Activated CD8-positive, alpha-beta T cell treated with anti-CD3 and anti-CD28 coated beads for 36 hours (primary cell): ENCODE data around the gene PNMA8C. TPM values are rescaled to one million over a fixed set of nuclear protein-coding genes. Genes with fewer than 3 reads are reported as not detected.

Experiments
- ATAC-seq: fragments of 200-7000 bp; cut with Tn5 transposase; one replicate; pipeline ENCODE4 v1.10.0; 2021; ENCODE audit warnings: mild to moderate bottlenecking, moderate library complexity
- CTCF ChIA-PET: fragments of 350-600 bp; sonication (Branson Sonifier 250); formaldehyde crosslinking; loops from one replicate; lab custom pipeline; 2021; ENCODE audit warnings: antibody characterized with exemption; lab: Charles Lee
- POLR2A ChIA-PET: fragments of 350-600 bp; sonication (Branson Sonifier 250); formaldehyde crosslinking; loops from one replicate; lab custom pipeline; 2021; ENCODE audit warnings: antibody characterized with exemption; lab: Charles Lee
- DNase-seq: peaks from one replicate; pipeline ENCODE4 v3.0.0-alpha.2; 2020
- H3K27ac Mint-ChIP-seq: one replicate; pipeline ENCODE4 v1.8.0; 2021; ENCODE audit warnings: mild to moderate bottlenecking, mixed read lengths
- H3K27me3 Mint-ChIP-seq: one replicate; pipeline ENCODE4 v1.8.0; 2021; ENCODE audit warnings: mixed read lengths
- H3K36me3 Mint-ChIP-seq: one replicate; pipeline ENCODE4 v1.8.0; 2021; ENCODE audit warnings: low read depth, mixed read lengths
- H3K4me1 Mint-ChIP-seq: one replicate; pipeline ENCODE4 v1.8.0; 2021; ENCODE audit warnings: low read depth, mixed read lengths
- H3K4me3 Mint-ChIP-seq: one replicate; pipeline ENCODE4 v1.8.0; 2021; ENCODE audit warnings: mild to moderate bottlenecking, moderate library complexity, mixed read lengths
- H3K9me3 Mint-ChIP-seq: one replicate; pipeline ENCODE4 v1.8.0; 2021; ENCODE audit warnings: mixed read lengths
- CTCF ChIP-seq: fragments of 200-600 bp; IDR thresholded peaks from one replicate; pipeline ENCODE4 v1.8.0; 2022; ENCODE audit warnings: antibody characterized with exemption, mild to moderate bottlenecking
- intact Hi-C: fragments of 100-400 bp; cut with micrococcal nuclease; formaldehyde crosslinking; loops from one replicate; pipeline ENCODE4 v1.10.0; 2022
- total RNA-seq, 2 experiments: library from RNA; stranded (reverse); gene quantifications; one replicate each; pipeline ENCODE4 v1.2.3, GENCODE V29; 2021

The PNMA8C gene
- total RNA-seq, 2 experiments from 2014 or later: not detected

GRCh38 chr19:46410205-46411087 is 18.3 kb downstream of the PNMA8C start:
- Mint-ChIP-seq H3K27me3 (peaks cover 68% of the 10 kb centered on the region), H3K4me1 (no peaks in the 10 kb centered on the region), H3K4me3 (no peak overlapping the region), H3K27ac (no peak overlapping the region), H3K36me3 (no peaks in the 10 kb centered on the region), H3K9me3 (no peaks in the 10 kb centered on the region)
- no peak for TF ChIP-seq CTCF
- POLR2A ChIA-PET: no interaction called here
- CTCF ChIA-PET: interaction anchor here (1.8 kb wide), 1 partner anchor 15 kb away, joined by 6 read pairs; no protein-coding TSS in a partner anchor
- intact Hi-C loops: no loop called here
- DNase-seq (no peak), ATAC-seq (no peak)

DNA sequence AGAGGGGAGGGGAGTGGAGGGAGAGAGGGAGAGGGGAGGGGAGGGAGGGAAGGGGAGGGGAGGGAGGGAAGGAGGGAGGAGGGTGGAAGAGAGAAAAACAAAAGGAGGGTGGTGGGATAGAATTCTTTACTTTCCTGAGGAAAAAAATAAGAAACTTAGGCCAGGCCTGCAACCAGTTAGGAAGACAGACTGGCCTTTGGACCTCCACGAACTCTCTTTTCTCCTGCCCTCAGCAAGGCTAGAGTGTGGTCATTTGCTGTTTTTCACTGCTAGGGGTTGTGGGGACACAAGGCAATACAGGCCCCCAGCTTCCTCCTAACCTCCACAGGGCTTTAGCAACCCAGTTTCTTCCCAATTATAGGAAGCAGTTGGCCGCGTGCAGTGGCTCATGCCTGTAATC is 19.5 kb downstream of the PNMA8C start:
- ChIA-PET POLR2A (no interaction called here), CTCF (no interaction called here)
- H3K27me3 Mint-ChIP-seq: peaks cover 67% of the 10 kb centered on the region
- DNase-seq (no peak), ATAC-seq (no peak)
- no peak for TF ChIP-seq CTCF
- H3K27ac Mint-ChIP-seq: no peak overlapping the region
- H3K9me3 Mint-ChIP-seq: no peaks in the 10 kb centered on the region
- H3K4me3 Mint-ChIP-seq: no peak overlapping the region
- intact Hi-C loops: no loop called here
- no peaks in the 10 kb centered on the region for H3K36me3 Mint-ChIP-seq
- peaks cover 6% of the 10 kb centered on the region for H3K4me1 Mint-ChIP-seq

DNA sequence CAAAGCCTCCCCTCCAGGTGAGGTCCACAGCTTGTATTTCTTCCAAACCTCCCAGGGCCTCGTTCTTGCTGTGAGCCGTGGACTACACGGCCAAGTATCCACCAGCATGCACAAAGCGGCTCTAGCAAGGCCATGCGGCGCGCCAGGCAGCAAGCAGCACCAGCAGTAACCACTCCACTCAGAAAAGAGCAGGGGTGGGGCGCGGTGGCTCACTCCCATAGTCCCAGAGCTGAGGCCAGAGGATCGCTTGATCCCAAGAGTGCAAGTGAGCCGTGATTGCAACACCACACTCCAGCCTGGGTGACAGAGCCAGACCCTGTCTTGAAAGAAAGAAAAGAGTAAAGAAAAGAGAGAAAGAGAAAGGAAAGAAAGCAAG is 20.1 kb downstream of the PNMA8C start:
- ChIA-PET CTCF (no interaction called here), POLR2A (no interaction called here)
- intact Hi-C loops: no loop called here
- Mint-ChIP-seq H3K4me1 (peaks cover 12% of the 10 kb centered on the region), H3K4me3 (no peak overlapping the region), H3K27me3 (peaks cover 67% of the 10 kb centered on the region), H3K9me3 (no peaks in the 10 kb centered on the region), H3K27ac (no peak overlapping the region), H3K36me3 (no peaks in the 10 kb centered on the region)
- ATAC-seq: no peak
- no peak for DNase-seq
- TF ChIP-seq CTCF: no peak

DNA sequence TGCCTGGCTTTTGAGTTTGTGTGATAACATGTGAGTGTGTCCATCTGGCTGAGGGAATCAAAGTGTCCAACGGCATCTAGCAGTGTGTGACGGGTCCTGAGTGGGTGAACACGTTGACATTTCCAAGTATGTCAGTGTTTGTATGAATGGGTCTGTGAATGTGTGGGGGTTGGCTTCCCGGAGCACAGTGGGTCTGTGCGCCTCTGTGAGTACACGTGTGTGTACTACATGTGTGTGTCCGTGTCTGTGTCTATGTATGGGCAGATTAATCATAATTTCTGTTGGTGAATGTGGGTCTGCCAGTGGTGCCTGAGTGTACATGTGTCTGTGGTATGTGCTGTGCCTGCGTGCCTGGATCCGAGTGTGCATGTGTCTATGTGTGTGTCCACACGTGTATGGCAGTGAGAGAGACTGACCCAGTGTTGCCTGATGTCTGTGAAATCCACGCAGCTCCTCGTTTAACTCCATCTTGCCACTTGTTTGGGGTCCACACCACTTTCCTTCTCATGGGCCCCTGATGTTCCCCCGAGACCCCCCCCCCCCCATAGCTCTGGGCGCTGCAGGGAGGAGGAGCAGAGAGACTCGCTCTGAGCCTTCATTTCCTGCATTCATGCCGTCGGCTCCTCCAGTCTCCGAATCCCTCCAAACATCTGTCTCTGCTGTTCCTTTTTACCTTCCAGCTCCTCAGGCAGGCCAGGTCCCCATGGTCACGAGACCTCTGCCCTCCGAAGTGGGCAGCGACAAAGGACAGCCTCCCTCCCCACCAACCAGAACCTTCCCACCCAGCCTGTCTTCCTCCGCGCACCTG is 20.7 kb downstream of the PNMA8C start:
- Mint-ChIP-seq H3K4me3 (no peak overlapping the region), H3K27me3 (peaks cover 66% of the 10 kb centered on the region), H3K9me3 (no peaks in the 10 kb centered on the region), H3K4me1 (peaks cover 13% of the 10 kb centered on the region), H3K27ac (no peak overlapping the region), H3K36me3 (no peaks in the 10 kb centered on the region)
- ATAC-seq (no peak), DNase-seq (no peak)
- ChIA-PET CTCF (no interaction called here), POLR2A (no interaction called here)
- intact Hi-C loops: no loop called here
- no peak for TF ChIP-seq CTCF
